K562 (cell line): ENCODE measurements around the gene MEX3D. TPM values are rescaled to one million over a fixed set of nuclear protein-coding genes. Genes with fewer than 3 reads are reported as not detected.

Source experiments
- FOXP1 ChIP-seq: sonication (generic); formaldehyde crosslinking; IDR thresholded peaks from 2 replicates; pipeline ENCODE4 v1.8.0; 2022; ENCODE audit warnings: mild to moderate bottlenecking, missing genetic modification reagents
- LARP7 ChIP-seq: fragments of 450-650 bp; IDR thresholded peaks from 2 replicates; pipeline ENCODE4 v1.6.1; 2016
- POLR2B ChIP-seq: fragments of 450-650 bp; IDR thresholded peaks from 2 replicates; pipeline ENCODE4 v1.6.1; 2018; ENCODE audit warnings: low read depth; ENCODE audit not compliant: partially characterized antibody
- POLR2G ChIP-seq: fragments of 200-400 bp; formaldehyde crosslinking; IDR thresholded peaks from 2 replicates; pipeline ENCODE4 v1.6.1; 2017; ENCODE audit warnings: low read depth, mild to moderate bottlenecking, antibody characterized with exemption, low read length, moderate library complexity
- ZBTB1 ChIP-seq: sonication (generic); formaldehyde crosslinking; IDR thresholded peaks from 2 replicates; pipeline ENCODE4 v1.8.1; 2023; ENCODE audit warnings: missing genetic modification reagents, low read depth, mild to moderate bottlenecking, borderline replicate concordance
- ZNF785 ChIP-seq: fragments of 250-450 bp; sonication (Bioruptor Pico); IDR thresholded peaks from 2 replicates; pipeline ENCODE4 v1.4.0; 2020; ENCODE audit warnings: mild to moderate bottlenecking
- polyA plus RNA-seq, 8 experiments: library from polyadenylated mRNA; depleted of rRNA in 4 of 8; stranded (reverse) in 5 of 8; unstranded in 3 of 8; fragments of >200 nt; fragmentation: Nextera tagmentation in 2 of 8; fragmentation: Illumina TruSeq in 1 of 8; extraction: Ambion mirVana in 2 of 8; extraction: Trizol in 1 of 8; gene quantifications; 2 replicates each; pipeline versions ENCODE4 v1.2.1 to v1.2.3, GENCODE V29; 2011 to 2014; ENCODE audit warnings: inconsistent platforms in 1 of 8, missing spikeins in 1 of 8
- total RNA-seq, 7 experiments: library from RNA; depleted of rRNA in 6 of 7; stranded (reverse); fragments of >200 nt in 6 of 7; fragmentation: Illumina TruSeq in 2 of 7; extraction: Trizol in 2 of 7; gene quantifications; 2 replicates each; pipeline versions ENCODE4 v1.2.1 to v1.2.3, GENCODE V29; 2011 to 2021; ENCODE audit warnings: low replicate concordance in 1 of 7
- TF ChIP-seq, protein P1 (sequence below): fragments of 200-800 bp; sonication (Bioruptor generic); IDR thresholded peaks from 2 replicates; pipeline ENCODE4 v1.6.1; 2017; ENCODE audit warnings: missing genetic modification characterization, missing compliant biosample characterization
- TF ChIP-seq, protein P2 (sequence below): sonication (generic); formaldehyde crosslinking; IDR thresholded peaks from 2 replicates; pipeline ENCODE4 v1.9.0; 2022; ENCODE audit warnings: mild to moderate bottlenecking, missing genetic modification reagents
- TF ChIP-seq, protein P3 (sequence below): sonication (generic); formaldehyde crosslinking; IDR thresholded peaks from 2 replicates; pipeline ENCODE4 v1.8.0; 2022; ENCODE audit warnings: mild to moderate bottlenecking, missing genetic modification reagents, borderline replicate concordance
- TF ChIP-seq, protein P4 (sequence below), 2 experiments: fragments of 450-650 bp; formaldehyde crosslinking in 1 of 2; IDR thresholded peaks; 2 replicates each; pipeline versions ENCODE4 v1.4.0 to v1.6.1; 2014 to 2020; ENCODE audit warnings: mild to moderate bottlenecking in 2 of 2, borderline replicate concordance in 1 of 2, low read depth in 1 of 2
- TF ChIP-seq, protein P5 (sequence below): sonication (generic); formaldehyde crosslinking; IDR thresholded peaks from 2 replicates; pipeline ENCODE4 v1.8.1; 2023; ENCODE audit warnings: mild to moderate bottlenecking, missing genetic modification reagents

Gene MEX3D
- total and polyA plus RNA-seq, 9 of the 15 experiments (the other 6 are each of a cell fraction or from before 2014, with no cell fraction given), result 1.7 to 39.3 (median 5.7) TPM

DNA sequence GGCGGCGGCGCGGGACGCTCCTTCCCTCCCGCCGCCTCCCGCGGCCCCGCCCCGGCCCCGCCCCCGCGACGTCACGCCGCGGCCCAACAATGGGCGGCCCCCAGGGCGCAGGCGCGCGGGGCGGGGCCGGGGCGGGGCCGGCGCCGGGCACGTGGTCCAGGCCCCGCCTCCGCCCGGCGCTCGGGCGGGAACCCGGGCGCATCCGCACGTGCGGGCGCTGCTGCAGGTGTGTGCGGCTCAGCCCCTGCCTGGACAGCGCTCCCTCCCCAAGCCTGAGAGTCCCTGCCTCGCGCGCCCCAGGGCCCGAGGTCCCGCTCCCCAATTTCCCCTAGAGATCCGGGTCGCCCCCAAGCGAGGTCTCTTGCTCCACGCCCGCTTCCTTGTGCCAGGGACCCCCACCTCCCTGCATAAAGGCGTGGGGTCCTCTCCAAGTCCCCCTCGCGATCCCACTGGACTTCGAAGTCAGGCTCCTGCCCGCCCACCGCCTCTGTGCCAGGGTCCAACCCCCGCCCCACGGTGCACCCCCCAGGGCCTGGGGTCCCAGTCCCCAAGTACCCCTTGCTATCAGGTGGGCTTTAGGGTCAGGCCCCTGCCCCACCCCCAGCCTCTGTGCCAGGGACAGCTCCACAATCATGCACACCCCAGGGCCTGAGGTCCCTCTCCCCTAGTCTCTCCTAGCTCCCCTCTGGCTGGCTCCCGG is at the start of gene MEX3D (continued):
- TF ChIP-seq, protein P1, sequence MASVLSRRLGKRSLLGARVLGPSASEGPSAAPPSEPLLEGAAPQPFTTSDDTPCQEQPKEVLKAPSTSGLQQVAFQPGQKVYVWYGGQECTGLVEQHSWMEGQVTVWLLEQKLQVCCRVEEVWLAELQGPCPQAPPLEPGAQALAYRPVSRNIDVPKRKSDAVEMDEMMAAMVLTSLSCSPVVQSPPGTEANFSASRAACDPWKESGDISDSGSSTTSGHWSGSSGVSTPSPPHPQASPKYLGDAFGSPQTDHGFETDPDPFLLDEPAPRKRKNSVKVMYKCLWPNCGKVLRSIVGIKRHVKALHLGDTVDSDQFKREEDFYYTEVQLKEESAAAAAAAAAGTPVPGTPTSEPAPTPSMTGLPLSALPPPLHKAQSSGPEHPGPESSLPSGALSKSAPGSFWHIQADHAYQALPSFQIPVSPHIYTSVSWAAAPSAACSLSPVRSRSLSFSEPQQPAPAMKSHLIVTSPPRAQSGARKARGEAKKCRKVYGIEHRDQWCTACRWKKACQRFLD (CRISPR knock-in tag), result peak; percentile 62; the same call in 1 of the 2 replicates
- TF ChIP-seq, protein P2, sequence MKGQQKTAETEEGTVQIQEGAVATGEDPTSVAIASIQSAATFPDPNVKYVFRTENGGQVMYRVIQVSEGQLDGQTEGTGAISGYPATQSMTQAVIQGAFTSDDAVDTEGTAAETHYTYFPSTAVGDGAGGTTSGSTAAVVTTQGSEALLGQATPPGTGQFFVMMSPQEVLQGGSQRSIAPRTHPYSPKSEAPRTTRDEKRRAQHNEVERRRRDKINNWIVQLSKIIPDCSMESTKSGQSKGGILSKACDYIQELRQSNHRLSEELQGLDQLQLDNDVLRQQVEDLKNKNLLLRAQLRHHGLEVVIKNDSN (CRISPR knock-in tag), result peak; percentile 70
- TF ChIP-seq LARP7, result no peak
- TF ChIP-seq, protein P3, sequence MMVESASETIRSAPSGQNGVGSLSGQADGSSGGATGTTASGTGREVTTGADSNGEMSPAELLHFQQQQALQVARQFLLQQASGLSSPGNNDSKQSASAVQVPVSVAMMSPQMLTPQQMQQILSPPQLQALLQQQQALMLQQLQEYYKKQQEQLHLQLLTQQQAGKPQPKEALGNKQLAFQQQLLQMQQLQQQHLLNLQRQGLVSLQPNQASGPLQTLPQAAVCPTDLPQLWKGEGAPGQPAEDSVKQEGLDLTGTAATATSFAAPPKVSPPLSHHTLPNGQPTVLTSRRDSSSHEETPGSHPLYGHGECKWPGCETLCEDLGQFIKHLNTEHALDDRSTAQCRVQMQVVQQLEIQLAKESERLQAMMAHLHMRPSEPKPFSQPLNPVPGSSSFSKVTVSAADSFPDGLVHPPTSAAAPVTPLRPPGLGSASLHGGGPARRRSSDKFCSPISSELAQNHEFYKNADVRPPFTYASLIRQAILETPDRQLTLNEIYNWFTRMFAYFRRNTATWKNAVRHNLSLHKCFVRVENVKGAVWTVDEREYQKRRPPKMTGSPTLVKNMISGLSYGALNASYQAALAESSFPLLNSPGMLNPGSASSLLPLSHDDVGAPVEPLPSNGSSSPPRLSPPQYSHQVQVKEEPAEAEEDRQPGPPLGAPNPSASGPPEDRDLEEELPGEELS, result peak; percentile 84; the same call in 1 of the 2 replicates
- TF ChIP-seq, protein P4, sequence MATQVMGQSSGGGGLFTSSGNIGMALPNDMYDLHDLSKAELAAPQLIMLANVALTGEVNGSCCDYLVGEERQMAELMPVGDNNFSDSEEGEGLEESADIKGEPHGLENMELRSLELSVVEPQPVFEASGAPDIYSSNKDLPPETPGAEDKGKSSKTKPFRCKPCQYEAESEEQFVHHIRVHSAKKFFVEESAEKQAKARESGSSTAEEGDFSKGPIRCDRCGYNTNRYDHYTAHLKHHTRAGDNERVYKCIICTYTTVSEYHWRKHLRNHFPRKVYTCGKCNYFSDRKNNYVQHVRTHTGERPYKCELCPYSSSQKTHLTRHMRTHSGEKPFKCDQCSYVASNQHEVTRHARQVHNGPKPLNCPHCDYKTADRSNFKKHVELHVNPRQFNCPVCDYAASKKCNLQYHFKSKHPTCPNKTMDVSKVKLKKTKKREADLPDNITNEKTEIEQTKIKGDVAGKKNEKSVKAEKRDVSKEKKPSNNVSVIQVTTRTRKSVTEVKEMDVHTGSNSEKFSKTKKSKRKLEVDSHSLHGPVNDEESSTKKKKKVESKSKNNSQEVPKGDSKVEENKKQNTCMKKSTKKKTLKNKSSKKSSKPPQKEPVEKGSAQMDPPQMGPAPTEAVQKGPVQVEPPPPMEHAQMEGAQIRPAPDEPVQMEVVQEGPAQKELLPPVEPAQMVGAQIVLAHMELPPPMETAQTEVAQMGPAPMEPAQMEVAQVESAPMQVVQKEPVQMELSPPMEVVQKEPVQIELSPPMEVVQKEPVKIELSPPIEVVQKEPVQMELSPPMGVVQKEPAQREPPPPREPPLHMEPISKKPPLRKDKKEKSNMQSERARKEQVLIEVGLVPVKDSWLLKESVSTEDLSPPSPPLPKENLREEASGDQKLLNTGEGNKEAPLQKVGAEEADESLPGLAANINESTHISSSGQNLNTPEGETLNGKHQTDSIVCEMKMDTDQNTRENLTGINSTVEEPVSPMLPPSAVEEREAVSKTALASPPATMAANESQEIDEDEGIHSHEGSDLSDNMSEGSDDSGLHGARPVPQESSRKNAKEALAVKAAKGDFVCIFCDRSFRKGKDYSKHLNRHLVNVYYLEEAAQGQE (IDR thresholded peaks at IDR 0.05; ENCODE audit: borderline replicate concordance), result peak; percentile 36; the same call in 1 of the 2 replicates
- TF ChIP-seq, protein P4 (CRISPR knock-in tag; IDR thresholded peaks at IDR 0.05; ENCODE audit: low read depth), result no peak
- peak; percentile 87 for TF ChIP-seq FOXP1 (CRISPR knock-in tag)
- TF ChIP-seq ZNF785 (CRISPR knock-in tag), result no peak
- peak; percentile 62 for TF ChIP-seq POLR2G
- TF ChIP-seq POLR2B, result no peak
- TF ChIP-seq, protein P5, sequence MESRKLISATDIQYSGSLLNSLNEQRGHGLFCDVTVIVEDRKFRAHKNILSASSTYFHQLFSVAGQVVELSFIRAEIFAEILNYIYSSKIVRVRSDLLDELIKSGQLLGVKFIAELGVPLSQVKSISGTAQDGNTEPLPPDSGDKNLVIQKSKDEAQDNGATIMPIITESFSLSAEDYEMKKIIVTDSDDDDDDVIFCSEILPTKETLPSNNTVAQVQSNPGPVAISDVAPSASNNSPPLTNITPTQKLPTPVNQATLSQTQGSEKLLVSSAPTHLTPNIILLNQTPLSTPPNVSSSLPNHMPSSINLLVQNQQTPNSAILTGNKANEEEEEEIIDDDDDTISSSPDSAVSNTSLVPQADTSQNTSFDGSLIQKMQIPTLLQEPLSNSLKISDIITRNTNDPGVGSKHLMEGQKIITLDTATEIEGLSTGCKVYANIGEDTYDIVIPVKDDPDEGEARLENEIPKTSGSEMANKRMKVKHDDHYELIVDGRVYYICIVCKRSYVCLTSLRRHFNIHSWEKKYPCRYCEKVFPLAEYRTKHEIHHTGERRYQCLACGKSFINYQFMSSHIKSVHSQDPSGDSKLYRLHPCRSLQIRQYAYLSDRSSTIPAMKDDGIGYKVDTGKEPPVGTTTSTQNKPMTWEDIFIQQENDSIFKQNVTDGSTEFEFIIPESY, result peak; percentile 42; the same call in 1 of the 2 replicates
- peak; percentile 75 for TF ChIP-seq ZBTB1 (CRISPR knock-in tag)
